ENCODE results near the gene HRH3.

Gene HRH3

GRCh38 chr20:62237801-62238568 is 17.9 kb upstream of the HRH3 start, which contains the start of gene OSBPL2:
OSBPL2 (plus strand) TSS chr20:62238521; CDS start chr20:62256185, 17,664 bp downstream.
- Histone ChIP-seq H3K27me3 (ENCODE audit: control insufficient read depth in 1 of 2, insufficient read depth in 1 of 2, low read length in 2 of 2) (peaks cover 14 to 27% of the 10 kb centered on the region in 2 experiments), H4K91ac (ENCODE audit: low read length) (no peak within 1 kb of the TSS), H3K27ac (ENCODE audit: low read length, poor library complexity, severe bottlenecking) (peak within 1 kb of the TSS; percentile 16), H3K4me1 (ENCODE audit: control insufficient read depth, insufficient read depth, low read depth, low read length) (peaks cover 14% of the 10 kb centered on the region), H2BK12ac (ENCODE audit: low read length in 2 of 2) (peak within 1 kb of the TSS in 1 of 2 experiments; percentile 35), H3K4ac (ENCODE audit: low read depth in 1 of 2, low read length in 2 of 2) (peak within 1 kb of the TSS in 1 of 2 experiments; percentile 68), H3K4me2 (ENCODE audit: low read length, poor library complexity, severe bottlenecking) (peak within 1 kb of the TSS; percentile 97), H3K9me3 (ENCODE audit: control insufficient read depth, low read length) (peaks cover 7% of the 10 kb centered on the region), H2BK5ac (ENCODE audit: low read depth, low read length, poor library complexity, severe bottlenecking) (no peak within 1 kb of the TSS), H3K18ac (ENCODE audit: low read depth in 1 of 2, low read length in 2 of 2) (peak within 1 kb of the TSS; percentile 64 to 91), H2BK15ac (ENCODE audit: low read depth, poor library complexity, severe bottlenecking) (peak within 1 kb of the TSS; percentile 71), H4K8ac (ENCODE audit: low read length) (peak within 1 kb of the TSS; percentile 80), H3K14ac (ENCODE audit: low read length in 2 of 2) (peak within 1 kb of the TSS in 1 of 2 experiments; percentile 85), H3K79me1 (replicated peaks; ENCODE audit: low read length, poor library complexity, severe bottlenecking) (peaks cover 11% of the 10 kb centered on the region), H2AK5ac (ENCODE audit: low read length, severe bottlenecking) (peak within 1 kb of the TSS; percentile 70), H3K36me3 (ENCODE audit: control insufficient read depth in 1 of 2, insufficient read depth in 2 of 2, low read depth in 1 of 2, low read length in 2 of 2) (peaks cover 12 to 21% of the 10 kb centered on the region in 2 experiments), H2BK120ac (ENCODE audit: low read depth, low read length) (peak within 1 kb of the TSS; percentile 65), H2AFZ (ENCODE audit: low read depth, low read length) (peak within 1 kb of the TSS; percentile 88), H3K9ac (ENCODE audit: low read length) (peak within 1 kb of the TSS; percentile 88), H3K4me3 (ENCODE audit: insufficient read depth in 1 of 2, low read depth in 1 of 2, low read length in 2 of 2) (peak within 1 kb of the TSS; percentile 84 to 93), H3K23ac (ENCODE audit: low read length in 2 of 2) (peak within 1 kb of the TSS in 1 of 2 experiments; percentile 34)
- DNase-seq: peak; percentile 97
- 5% methylated on average over 27 of the region's 55 CpGs for WGBS

- no peak overlapping the region for H3K27ac ChIP-seq (ENCODE audit: low read length, poor library complexity, severe bottlenecking)
- no peak overlapping the region for H3K14ac ChIP-seq (ENCODE audit: low read length in 2 of 2)
- peak overlapping the region; percentile 8 for H3K9ac ChIP-seq (ENCODE audit: low read length)
- peaks cover 7% of the 10 kb centered on the region for H3K9me3 ChIP-seq (ENCODE audit: control insufficient read depth, low read length)
- DNase-seq: no peak
- no peak overlapping the region for H2BK120ac ChIP-seq (ENCODE audit: low read depth, low read length)
- no peak overlapping the region for H4K8ac ChIP-seq (ENCODE audit: low read length)
- H3K36me3 ChIP-seq (ENCODE audit: control insufficient read depth in 1 of 2, insufficient read depth in 2 of 2, low read depth in 1 of 2, low read length in 2 of 2): peaks cover 6 to 15% of the 10 kb centered on the region in 2 experiments
- H2BK12ac ChIP-seq (ENCODE audit: low read length in 2 of 2): no peak overlapping the region
- H3K18ac ChIP-seq (ENCODE audit: low read depth in 1 of 2, low read length in 2 of 2): no peak overlapping the region
- H2BK15ac ChIP-seq (ENCODE audit: low read depth, poor library complexity, severe bottlenecking): no peak overlapping the region
- H4K91ac ChIP-seq (ENCODE audit: low read length): no peak overlapping the region
- peak overlapping the region; percentile 70 for H2AK5ac ChIP-seq (ENCODE audit: low read length, severe bottlenecking)
- H3K27me3 ChIP-seq (ENCODE audit: control insufficient read depth in 1 of 2, insufficient read depth in 1 of 2, low read length in 2 of 2): peaks cover 14 to 31% of the 10 kb centered on the region in 2 experiments
- WGBS: 71% methylated on average over 1 of the region's 1 CpG
- H3K79me1 ChIP-seq (replicated peaks; ENCODE audit: low read length, poor library complexity, severe bottlenecking): peaks cover 9% of the 10 kb centered on the region
- peaks cover 14% of the 10 kb centered on the region for H3K4me1 ChIP-seq (ENCODE audit: control insufficient read depth, insufficient read depth, low read depth, low read length)
- no peak overlapping the region for H2AFZ ChIP-seq (ENCODE audit: low read depth, low read length)
- H3K4ac ChIP-seq (ENCODE audit: low read depth in 1 of 2, low read length in 2 of 2): no peak overlapping the region
- peak overlapping the region in 1 of 2 experiments; percentile 85 for H3K4me3 ChIP-seq (ENCODE audit: insufficient read depth in 1 of 2, low read depth in 1 of 2, low read length in 2 of 2)
- no peak overlapping the region for H3K23ac ChIP-seq (ENCODE audit: low read length in 2 of 2)
- no peak overlapping the region for H3K4me2 ChIP-seq (ENCODE audit: low read length, poor library complexity, severe bottlenecking)
- H2BK5ac ChIP-seq (ENCODE audit: low read depth, low read length, poor library complexity, severe bottlenecking): no peak overlapping the region
Measured at GRCh38 chr20:62237514-62237800, 17.4 kb upstream of the HRH3 start.

- WGBS: 65% methylated on average over 23 of the region's 28 CpGs
- peak; percentile 35 for DNase-seq
Measured at GRCh38 chr20:62236766-62237513, 16.9 kb upstream of the HRH3 start.

DNA sequence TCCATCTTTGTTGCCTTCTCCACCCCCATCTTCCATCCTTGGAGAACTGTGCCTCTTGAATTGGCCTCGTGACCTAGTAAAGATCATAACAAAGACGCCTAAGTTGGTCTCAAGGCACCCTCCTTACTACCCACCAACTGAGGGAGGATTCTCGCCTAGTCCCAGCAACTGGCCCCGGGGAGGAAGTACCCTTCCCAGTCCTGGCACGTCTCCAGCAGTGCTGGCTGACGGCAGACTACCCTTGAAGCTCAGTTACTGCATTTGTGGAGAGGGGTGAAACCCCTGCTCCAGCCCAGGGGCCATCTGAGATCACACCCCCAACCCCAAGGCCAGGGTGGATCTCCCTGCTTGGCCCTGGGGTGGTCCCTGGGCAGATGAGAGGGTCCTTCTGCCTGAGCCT is 16.1 kb upstream of the HRH3 start:
- 75% methylated on average over 6 of the region's 6 CpGs for WGBS
- Histone ChIP-seq H2BK120ac (ENCODE audit: low read depth, low read length) (no peak overlapping the region), H3K27ac (ENCODE audit: low read length, poor library complexity, severe bottlenecking) (no peak overlapping the region), H3K4me3 (ENCODE audit: insufficient read depth in 1 of 2, low read depth in 1 of 2, low read length in 2 of 2) (no peak overlapping the region), H3K79me1 (replicated peaks; ENCODE audit: low read length, poor library complexity, severe bottlenecking) (peaks cover 2% of the 10 kb centered on the region), H2BK15ac (ENCODE audit: low read depth, poor library complexity, severe bottlenecking) (no peak overlapping the region), H2BK5ac (ENCODE audit: low read depth, low read length, poor library complexity, severe bottlenecking) (no peak overlapping the region), H3K18ac (ENCODE audit: low read depth in 1 of 2, low read length in 2 of 2) (no peak overlapping the region), H3K4me2 (ENCODE audit: low read length, poor library complexity, severe bottlenecking) (no peak overlapping the region), H3K4ac (ENCODE audit: low read depth in 1 of 2, low read length in 2 of 2) (no peak overlapping the region), H3K9ac (ENCODE audit: low read length) (no peak overlapping the region), H2AFZ (ENCODE audit: low read depth, low read length) (no peak overlapping the region), H4K91ac (ENCODE audit: low read length) (no peak overlapping the region), H4K8ac (ENCODE audit: low read length) (no peak overlapping the region), H3K4me1 (ENCODE audit: control insufficient read depth, insufficient read depth, low read depth, low read length) (peaks cover 12% of the 10 kb centered on the region), H3K23ac (ENCODE audit: low read length in 2 of 2) (no peak overlapping the region), H3K9me3 (ENCODE audit: control insufficient read depth, low read length) (peaks cover 7% of the 10 kb centered on the region), H3K36me3 (ENCODE audit: control insufficient read depth in 1 of 2, insufficient read depth in 2 of 2, low read depth in 1 of 2, low read length in 2 of 2) (peaks cover 0 to 5% of the 10 kb centered on the region in 2 experiments), H2AK5ac (ENCODE audit: low read length, severe bottlenecking) (no peak overlapping the region), H2BK12ac (ENCODE audit: low read length in 2 of 2) (no peak overlapping the region), H3K14ac (ENCODE audit: low read length in 2 of 2) (no peak overlapping the region), H3K27me3 (ENCODE audit: control insufficient read depth in 1 of 2, insufficient read depth in 1 of 2, low read length in 2 of 2) (peaks cover 14 to 43% of the 10 kb centered on the region in 2 experiments)
- DNase-seq: no peak

More at GRCh38 chr20:62236766-62237513, 16.9 kb upstream of the HRH3 start:
- peaks cover 14% of the 10 kb centered on the region for H3K4me1 ChIP-seq (ENCODE audit: control insufficient read depth, insufficient read depth, low read depth, low read length)
- H3K27me3 ChIP-seq (ENCODE audit: control insufficient read depth in 1 of 2, insufficient read depth in 1 of 2, low read length in 2 of 2): peaks cover 14 to 36% of the 10 kb centered on the region in 2 experiments
- no peak overlapping the region for H3K23ac ChIP-seq (ENCODE audit: low read length in 2 of 2)
- H3K14ac ChIP-seq (ENCODE audit: low read length in 2 of 2): no peak overlapping the region
- H3K9me3 ChIP-seq (ENCODE audit: control insufficient read depth, low read length): peaks cover 7% of the 10 kb centered on the region
- no peak overlapping the region for H3K18ac ChIP-seq (ENCODE audit: low read depth in 1 of 2, low read length in 2 of 2)
- no peak overlapping the region for H4K8ac ChIP-seq (ENCODE audit: low read length)
- H2BK120ac ChIP-seq (ENCODE audit: low read depth, low read length): no peak overlapping the region
- no peak overlapping the region for H3K4me2 ChIP-seq (ENCODE audit: low read length, poor library complexity, severe bottlenecking)
- H3K27ac ChIP-seq (ENCODE audit: low read length, poor library complexity, severe bottlenecking): no peak overlapping the region
- H4K91ac ChIP-seq (ENCODE audit: low read length): no peak overlapping the region
- peaks cover 4 to 10% of the 10 kb centered on the region in 2 experiments for H3K36me3 ChIP-seq (ENCODE audit: control insufficient read depth in 1 of 2, insufficient read depth in 2 of 2, low read depth in 1 of 2, low read length in 2 of 2)
- H3K4me3 ChIP-seq (ENCODE audit: insufficient read depth in 1 of 2, low read depth in 1 of 2, low read length in 2 of 2): no peak overlapping the region
- no peak overlapping the region for H3K4ac ChIP-seq (ENCODE audit: low read depth in 1 of 2, low read length in 2 of 2)
- H2AFZ ChIP-seq (ENCODE audit: low read depth, low read length): no peak overlapping the region
- peak overlapping the region; percentile 70 for H2AK5ac ChIP-seq (ENCODE audit: low read length, severe bottlenecking)
- H2BK15ac ChIP-seq (ENCODE audit: low read depth, poor library complexity, severe bottlenecking): no peak overlapping the region
- no peak overlapping the region for H3K9ac ChIP-seq (ENCODE audit: low read length)
- peaks cover 7% of the 10 kb centered on the region for H3K79me1 ChIP-seq (replicated peaks; ENCODE audit: low read length, poor library complexity, severe bottlenecking)
- H2BK12ac ChIP-seq (ENCODE audit: low read length in 2 of 2): no peak overlapping the region
- H2BK5ac ChIP-seq (ENCODE audit: low read depth, low read length, poor library complexity, severe bottlenecking): no peak overlapping the region

All from mesenchymal stem cell (in vitro differentiated cells and primary cell).